Measurements from ENCODE around the gene PAIP2. TPM values are rescaled to one million over a fixed set of nuclear protein-coding genes. Genes with fewer than 3 reads are reported as not detected.

Gene PAIP2
- total RNA-seq, 1 experiment from 2014 or later = 108 TPM

DNA sequence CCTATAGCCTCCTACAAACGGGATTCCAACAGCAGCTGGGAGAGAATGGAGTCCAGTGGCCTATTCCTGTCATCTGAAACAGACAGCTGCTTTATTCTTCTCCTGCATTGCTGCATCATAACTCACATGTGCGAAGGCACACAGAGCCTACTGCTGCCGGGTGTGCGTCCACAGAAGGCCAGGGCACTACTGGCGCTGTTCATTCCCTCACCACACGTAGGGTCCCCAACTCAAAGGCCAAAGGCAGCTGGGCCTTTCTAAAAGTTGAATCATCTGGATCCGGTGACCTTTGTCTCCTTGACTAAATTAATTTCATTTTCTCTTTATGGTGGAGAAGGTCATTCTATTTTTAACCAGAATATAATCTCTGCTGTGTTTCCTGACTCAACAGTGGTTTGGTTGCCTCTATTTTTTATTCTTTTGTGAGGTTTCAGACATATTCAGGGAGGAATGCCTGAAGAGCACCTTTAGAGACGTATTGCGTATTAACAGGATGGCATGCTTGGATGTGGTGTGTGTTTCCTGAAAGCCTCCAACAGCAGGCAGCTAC, 73.0 kb downstream of the PAIP2 start:
- Histone ChIP-seq H3K4me1 (ENCODE audit: control insufficient read depth in 1 of 2, insufficient read depth in 2 of 2, low read length in 2 of 2) (peaks cover 3 to 18% of the 10 kb centered on the region in 2 experiments; a peak in 3 of 4 replicates), H3K9ac (ENCODE audit: low read length) (no peak overlapping the region), H3K79me2 (ENCODE audit: insufficient read depth, low read length) (no peaks in the 10 kb centered on the region), H3K4me2 (ENCODE audit: low read length) (no peak overlapping the region), H3K9me2 (ENCODE audit: insufficient read depth) (no peaks in the 10 kb centered on the region), H3K9me3 (ENCODE audit: control insufficient read depth in 1 of 2, insufficient read depth in 1 of 2, low read depth in 1 of 2, low read length in 2 of 2) (no peaks in the 10 kb centered on the region), H3K36me3 (ENCODE audit: control insufficient read depth in 1 of 2, insufficient read depth in 2 of 2, low read length in 2 of 2) (no peaks in the 10 kb centered on the region), H3K27ac (ENCODE audit: low read depth, low read length) (no peak overlapping the region), H3K27me3 (ENCODE audit: insufficient read depth, low read length) (no peaks in the 10 kb centered on the region), H2AFZ (ENCODE audit: low read depth, low read length, poor library complexity, severe bottlenecking) (no peak overlapping the region), H4K20me1 (ENCODE audit: insufficient read depth) (no peaks in the 10 kb centered on the region), H3K4me3 (replicated peaks in 1 of 2; ENCODE audit: low read depth in 1 of 2, low read length in 2 of 2) (no peak overlapping the region)
- ChIA-PET RAD21 (ENCODE audit: low non-redundant PET in 1 of 2, low total read pairs in 2 of 2, uncharacterized antibody in 2 of 2, unreplicated experiment in 2 of 2) (no interaction called here), POLR2A (no interaction called here), CTCF (no interaction called here)
- intact Hi-C loops (cut with micrococcal nuclease) = no loop called here
- no peak for ATAC-seq
- no peak for DNase-seq (ENCODE audit: low read depth, low spot score)
- BruUV-seq (replicated peaks) = no TSS peak
- TF ChIP-seq, protein P1, sequence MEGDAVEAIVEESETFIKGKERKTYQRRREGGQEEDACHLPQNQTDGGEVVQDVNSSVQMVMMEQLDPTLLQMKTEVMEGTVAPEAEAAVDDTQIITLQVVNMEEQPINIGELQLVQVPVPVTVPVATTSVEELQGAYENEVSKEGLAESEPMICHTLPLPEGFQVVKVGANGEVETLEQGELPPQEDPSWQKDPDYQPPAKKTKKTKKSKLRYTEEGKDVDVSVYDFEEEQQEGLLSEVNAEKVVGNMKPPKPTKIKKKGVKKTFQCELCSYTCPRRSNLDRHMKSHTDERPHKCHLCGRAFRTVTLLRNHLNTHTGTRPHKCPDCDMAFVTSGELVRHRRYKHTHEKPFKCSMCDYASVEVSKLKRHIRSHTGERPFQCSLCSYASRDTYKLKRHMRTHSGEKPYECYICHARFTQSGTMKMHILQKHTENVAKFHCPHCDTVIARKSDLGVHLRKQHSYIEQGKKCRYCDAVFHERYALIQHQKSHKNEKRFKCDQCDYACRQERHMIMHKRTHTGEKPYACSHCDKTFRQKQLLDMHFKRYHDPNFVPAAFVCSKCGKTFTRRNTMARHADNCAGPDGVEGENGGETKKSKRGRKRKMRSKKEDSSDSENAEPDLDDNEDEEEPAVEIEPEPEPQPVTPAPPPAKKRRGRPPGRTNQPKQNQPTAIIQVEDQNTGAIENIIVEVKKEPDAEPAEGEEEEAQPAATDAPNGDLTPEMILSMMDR (IDR thresholded peaks at IDR 0.05 in 2 of 3, conservative IDR thresholded peaks at IDR 0.05 in 1 of 3; ENCODE audit: borderline replicate concordance in 1 of 3, insufficient read depth in 1 of 3, low read depth in 2 of 3, low read length in 2 of 3) = no peak
- TF ChIP-seq POLR2AphosphoS5 (IDR thresholded peaks at IDR 0.05; ENCODE audit: low read depth, low read length) = no peak
- no peak for TF ChIP-seq EZH2phosphoT487 (IDR thresholded peaks at IDR 0.05; ENCODE audit: borderline replicate concordance)
- no peak for TF ChIP-seq EGR1 (IDR thresholded peaks at IDR 0.05; ENCODE audit: low read depth)
- TF ChIP-seq SRF (IDR thresholded peaks at IDR 0.05; ENCODE audit: low read depth) = no peak
- TF ChIP-seq SP1 (IDR thresholded peaks at IDR 0.05; ENCODE audit: low read depth) = no peak
- TF ChIP-seq SIN3A (IDR thresholded peaks at IDR 0.05; ENCODE audit: low read depth) = no peak
- no peak for TF ChIP-seq CBX3 (IDR thresholded peaks at IDR 0.05; ENCODE audit: low read depth)
- TF ChIP-seq, protein P2, sequence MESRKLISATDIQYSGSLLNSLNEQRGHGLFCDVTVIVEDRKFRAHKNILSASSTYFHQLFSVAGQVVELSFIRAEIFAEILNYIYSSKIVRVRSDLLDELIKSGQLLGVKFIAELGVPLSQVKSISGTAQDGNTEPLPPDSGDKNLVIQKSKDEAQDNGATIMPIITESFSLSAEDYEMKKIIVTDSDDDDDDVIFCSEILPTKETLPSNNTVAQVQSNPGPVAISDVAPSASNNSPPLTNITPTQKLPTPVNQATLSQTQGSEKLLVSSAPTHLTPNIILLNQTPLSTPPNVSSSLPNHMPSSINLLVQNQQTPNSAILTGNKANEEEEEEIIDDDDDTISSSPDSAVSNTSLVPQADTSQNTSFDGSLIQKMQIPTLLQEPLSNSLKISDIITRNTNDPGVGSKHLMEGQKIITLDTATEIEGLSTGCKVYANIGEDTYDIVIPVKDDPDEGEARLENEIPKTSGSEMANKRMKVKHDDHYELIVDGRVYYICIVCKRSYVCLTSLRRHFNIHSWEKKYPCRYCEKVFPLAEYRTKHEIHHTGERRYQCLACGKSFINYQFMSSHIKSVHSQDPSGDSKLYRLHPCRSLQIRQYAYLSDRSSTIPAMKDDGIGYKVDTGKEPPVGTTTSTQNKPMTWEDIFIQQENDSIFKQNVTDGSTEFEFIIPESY (IDR thresholded peaks at IDR 0.05; ENCODE audit: extremely low read depth, insufficient replicate concordance, low read length) = no peak
- no peak for TF ChIP-seq CEBPB (IDR thresholded peaks at IDR 0.05; ENCODE audit: low read depth)
- no peak for TF ChIP-seq YY1 (IDR thresholded peaks at IDR 0.05; ENCODE audit: extremely low read depth, insufficient replicate concordance, low read depth, low read length)
- no peak for TF ChIP-seq TCF7L2 (IDR thresholded peaks at IDR 0.05; ENCODE audit: borderline replicate concordance, extremely low read depth, insufficient read depth, insufficient read length)

All from HCT116 (cell line).